ENCODE measurements around the gene ALK.

GRCh38 chr2:29951576-29951975 is 30.2 kb upstream of the ALK start:
- no peak for TF ChIP-seq ZNF561 (tag by site-specific recombination; IDR thresholded peaks at IDR 0.05; ENCODE audit: borderline replicate concordance)
- TF ChIP-seq REST (tag by site-specific recombination; IDR thresholded peaks at IDR 0.05), result no peak
- TF ChIP-seq MEIS1 (CRISPR knock-in tag; IDR thresholded peaks at IDR 0.05; ENCODE audit: borderline replicate concordance), result no peak
- no peak for TF ChIP-seq EGR2 (tag by site-specific recombination; IDR thresholded peaks at IDR 0.05; ENCODE audit: low read depth)
- TF ChIP-seq, protein P1, sequence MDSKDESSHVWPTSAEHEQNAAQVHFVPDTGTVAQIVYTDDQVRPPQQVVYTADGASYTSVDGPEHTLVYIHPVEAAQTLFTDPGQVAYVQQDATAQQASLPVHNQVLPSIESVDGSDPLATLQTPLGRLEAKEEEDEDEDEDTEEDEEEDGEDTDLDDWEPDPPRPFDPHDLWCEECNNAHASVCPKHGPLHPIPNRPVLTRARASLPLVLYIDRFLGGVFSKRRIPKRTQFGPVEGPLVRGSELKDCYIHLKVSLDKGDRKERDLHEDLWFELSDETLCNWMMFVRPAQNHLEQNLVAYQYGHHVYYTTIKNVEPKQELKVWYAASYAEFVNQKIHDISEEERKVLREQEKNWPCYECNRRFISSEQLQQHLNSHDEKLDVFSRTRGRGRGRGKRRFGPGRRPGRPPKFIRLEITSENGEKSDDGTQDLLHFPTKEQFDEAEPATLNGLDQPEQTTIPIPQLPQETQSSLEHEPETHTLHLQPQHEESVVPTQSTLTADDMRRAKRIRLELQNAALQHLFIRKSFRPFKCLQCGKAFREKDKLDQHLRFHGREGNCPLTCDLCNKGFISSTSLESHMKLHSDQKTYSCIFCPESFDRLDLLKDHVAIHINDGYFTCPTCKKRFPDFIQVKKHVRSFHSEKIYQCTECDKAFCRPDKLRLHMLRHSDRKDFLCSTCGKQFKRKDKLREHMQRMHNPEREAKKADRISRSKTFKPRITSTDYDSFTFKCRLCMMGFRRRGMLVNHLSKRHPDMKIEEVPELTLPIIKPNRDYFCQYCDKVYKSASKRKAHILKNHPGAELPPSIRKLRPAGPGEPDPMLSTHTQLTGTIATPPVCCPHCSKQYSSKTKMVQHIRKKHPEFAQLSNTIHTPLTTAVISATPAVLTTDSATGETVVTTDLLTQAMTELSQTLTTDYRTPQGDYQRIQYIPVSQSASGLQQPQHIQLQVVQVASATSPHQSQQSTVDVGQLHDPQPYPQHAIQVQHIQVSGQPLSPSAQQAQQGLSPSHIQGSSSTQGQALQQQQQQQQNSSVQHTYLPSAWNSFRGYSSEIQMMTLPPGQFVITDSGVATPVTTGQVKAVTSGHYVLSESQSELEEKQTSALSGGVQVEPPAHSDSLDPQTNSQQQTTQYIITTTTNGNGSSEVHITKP (tag by site-specific recombination; IDR thresholded peaks at IDR 0.05), result no peak
- TF ChIP-seq, protein P2, sequence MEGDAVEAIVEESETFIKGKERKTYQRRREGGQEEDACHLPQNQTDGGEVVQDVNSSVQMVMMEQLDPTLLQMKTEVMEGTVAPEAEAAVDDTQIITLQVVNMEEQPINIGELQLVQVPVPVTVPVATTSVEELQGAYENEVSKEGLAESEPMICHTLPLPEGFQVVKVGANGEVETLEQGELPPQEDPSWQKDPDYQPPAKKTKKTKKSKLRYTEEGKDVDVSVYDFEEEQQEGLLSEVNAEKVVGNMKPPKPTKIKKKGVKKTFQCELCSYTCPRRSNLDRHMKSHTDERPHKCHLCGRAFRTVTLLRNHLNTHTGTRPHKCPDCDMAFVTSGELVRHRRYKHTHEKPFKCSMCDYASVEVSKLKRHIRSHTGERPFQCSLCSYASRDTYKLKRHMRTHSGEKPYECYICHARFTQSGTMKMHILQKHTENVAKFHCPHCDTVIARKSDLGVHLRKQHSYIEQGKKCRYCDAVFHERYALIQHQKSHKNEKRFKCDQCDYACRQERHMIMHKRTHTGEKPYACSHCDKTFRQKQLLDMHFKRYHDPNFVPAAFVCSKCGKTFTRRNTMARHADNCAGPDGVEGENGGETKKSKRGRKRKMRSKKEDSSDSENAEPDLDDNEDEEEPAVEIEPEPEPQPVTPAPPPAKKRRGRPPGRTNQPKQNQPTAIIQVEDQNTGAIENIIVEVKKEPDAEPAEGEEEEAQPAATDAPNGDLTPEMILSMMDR (tag by site-specific recombination; IDR thresholded peaks at IDR 0.05), result no peak
- no peak for TF ChIP-seq ZNF140 (tag by site-specific recombination; IDR thresholded peaks at IDR 0.05)
- no peak for TF ChIP-seq ZBTB1 (tag by site-specific recombination; IDR thresholded peaks at IDR 0.05)

Data from HEK293 (cell line).